ENCODE results near the gene SORCS3. TPM values are rescaled to one million over a fixed set of nuclear protein-coding genes. Genes with fewer than 3 reads are reported as not detected.

Gene SORCS3
- total RNA-seq, 1 experiment from 2014 or later, result not detected

- ATAC-seq (no peak), DNase-seq (ENCODE audit: low read depth, low spot score) (no peak)
- no peaks in the 10 kb centered on the region for H3K27me3 ChIP-seq (ENCODE audit: insufficient read depth, low read length)
- H3K36me3 ChIP-seq (ENCODE audit: control insufficient read depth in 1 of 2, insufficient read depth in 2 of 2, low read length in 2 of 2), result no peaks in the 10 kb centered on the region
- no peak overlapping the region for H3K27ac ChIP-seq (ENCODE audit: low read depth, low read length)
- H2AFZ ChIP-seq (ENCODE audit: low read depth, low read length, poor library complexity, severe bottlenecking), result no peak overlapping the region
- no peak overlapping the region for H3K4me3 ChIP-seq (replicated peaks in 1 of 2; ENCODE audit: low read depth in 1 of 2, low read length in 2 of 2)
- H4K20me1 ChIP-seq (ENCODE audit: insufficient read depth), result no peaks in the 10 kb centered on the region
- no TSS peak for BruUV-seq (replicated peaks)
- no peaks in the 10 kb centered on the region for H3K9me2 ChIP-seq (ENCODE audit: insufficient read depth)
- H3K79me2 ChIP-seq (ENCODE audit: insufficient read depth, low read length), result no peaks in the 10 kb centered on the region
- H3K9ac ChIP-seq (ENCODE audit: low read length), result no peak overlapping the region
- ChIA-PET POLR2A (no interaction called here), CTCF (no interaction called here), RAD21 (ENCODE audit: low non-redundant PET in 1 of 2, low total read pairs in 2 of 2, uncharacterized antibody in 2 of 2, unreplicated experiment in 2 of 2) (no interaction called here)
- H3K4me2 ChIP-seq (ENCODE audit: low read length), result no peak overlapping the region
- no peak for TF ChIP-seq EZH2 (IDR thresholded peaks at IDR 0.05)
- TF ChIP-seq POLR2A (IDR thresholded peaks at IDR 0.05; ENCODE audit: borderline replicate concordance, extremely low read depth, insufficient read depth, insufficient read length), result no peak
- H3K4me1 ChIP-seq (ENCODE audit: control insufficient read depth in 1 of 2, insufficient read depth in 2 of 2, low read length in 2 of 2), result no peaks in the 10 kb centered on the region
- H3K9me3 ChIP-seq (ENCODE audit: control insufficient read depth in 1 of 2, insufficient read depth in 1 of 2, low read depth in 1 of 2, low read length in 2 of 2), result peaks cover 21 to 30% of the 10 kb centered on the region in 2 experiments; a peak in 2 of 4 replicates
- intact Hi-C loops (cut with micrococcal nuclease), result no loop called here
Observed at GRCh38 chr10:105210546-105210945, 569.5 kb downstream of the SORCS3 start.

- Histone ChIP-seq H3K4me3 (replicated peaks in 1 of 2; ENCODE audit: low read depth in 1 of 2, low read length in 2 of 2) (no peak overlapping the region), H3K36me3 (ENCODE audit: control insufficient read depth in 1 of 2, insufficient read depth in 2 of 2, low read length in 2 of 2) (no peaks in the 10 kb centered on the region), H3K27ac (ENCODE audit: low read depth, low read length) (no peak overlapping the region), H3K27me3 (ENCODE audit: insufficient read depth, low read length) (no peaks in the 10 kb centered on the region), H4K20me1 (ENCODE audit: insufficient read depth) (no peaks in the 10 kb centered on the region), H3K79me2 (ENCODE audit: insufficient read depth, low read length) (no peaks in the 10 kb centered on the region), H3K9me2 (ENCODE audit: insufficient read depth) (no peaks in the 10 kb centered on the region), H3K4me2 (ENCODE audit: low read length) (no peak overlapping the region), H3K9ac (ENCODE audit: low read length) (no peak overlapping the region), H2AFZ (ENCODE audit: low read depth, low read length, poor library complexity, severe bottlenecking) (no peak overlapping the region), H3K9me3 (ENCODE audit: control insufficient read depth in 1 of 2, insufficient read depth in 1 of 2, low read depth in 1 of 2, low read length in 2 of 2) (peaks cover 5 to 12% of the 10 kb centered on the region in 2 experiments; a peak in 2 of 4 replicates), H3K4me1 (ENCODE audit: control insufficient read depth in 1 of 2, insufficient read depth in 2 of 2, low read length in 2 of 2) (no peaks in the 10 kb centered on the region)
- no peak for TF ChIP-seq RAD21 (IDR thresholded peaks at IDR 0.05; ENCODE audit: low read depth)
- no peak for TF ChIP-seq SP1 (IDR thresholded peaks at IDR 0.05; ENCODE audit: low read depth)
- no peak for TF ChIP-seq EZH2 (IDR thresholded peaks at IDR 0.05)
- TF ChIP-seq CBX3 (IDR thresholded peaks at IDR 0.05; ENCODE audit: low read depth), result no peak
- TF ChIP-seq CTCF (IDR thresholded peaks at IDR 0.05 in 2 of 3, conservative IDR thresholded peaks at IDR 0.05 in 1 of 3; ENCODE audit: borderline replicate concordance in 1 of 3, insufficient read depth in 1 of 3, low read depth in 2 of 3, low read length in 2 of 3), result no peak
- no peak for TF ChIP-seq CEBPB (IDR thresholded peaks at IDR 0.05; ENCODE audit: low read depth)
- TF ChIP-seq JUND (IDR thresholded peaks at IDR 0.05), result no peak
- TF ChIP-seq ZFX (IDR thresholded peaks at IDR 0.05), result no peak
- no TSS peak for BruUV-seq (replicated peaks)
- ChIA-PET RAD21 (ENCODE audit: low non-redundant PET in 1 of 2, low total read pairs in 2 of 2, uncharacterized antibody in 2 of 2, unreplicated experiment in 2 of 2) (no interaction called here), CTCF (no interaction called here), POLR2A (no interaction called here)
- intact Hi-C loops (cut with micrococcal nuclease), result no loop called here
- ATAC-seq (no peak), DNase-seq (ENCODE audit: low read depth, low spot score) (no peak)
Observed at GRCh38 chr10:105237685-105238084, 596.6 kb downstream of the SORCS3 start.
